Activated CD8-positive, alpha-beta T cell treated with anti-CD3 and anti-CD28 coated beads for 36 hours (primary cell): ENCODE measurements around the gene MGAT4B. TPM values are rescaled to one million over a fixed set of nuclear protein-coding genes. Genes with fewer than 3 reads are reported as not detected.

Source experiments
- ATAC-seq: fragments of 200-7000 bp; cut with Tn5 transposase; one replicate; pipeline ENCODE4 v1.10.0; 2021; ENCODE audit warnings: mild to moderate bottlenecking, moderate library complexity
- CTCF ChIA-PET: fragments of 350-600 bp; sonication (Branson Sonifier 250); formaldehyde crosslinking; loops from one replicate; lab custom pipeline; 2021; ENCODE audit warnings: antibody characterized with exemption; lab: Charles Lee
- POLR2A ChIA-PET: fragments of 350-600 bp; sonication (Branson Sonifier 250); formaldehyde crosslinking; loops from one replicate; lab custom pipeline; 2021; ENCODE audit warnings: antibody characterized with exemption; lab: Charles Lee
- DNase-seq: peaks from one replicate; pipeline ENCODE4 v3.0.0-alpha.2; 2020
- H3K27ac Mint-ChIP-seq: one replicate; pipeline ENCODE4 v1.8.0; 2021; ENCODE audit warnings: mild to moderate bottlenecking, mixed read lengths
- H3K27me3 Mint-ChIP-seq: one replicate; pipeline ENCODE4 v1.8.0; 2021; ENCODE audit warnings: mixed read lengths
- H3K36me3 Mint-ChIP-seq: one replicate; pipeline ENCODE4 v1.8.0; 2021; ENCODE audit warnings: low read depth, mixed read lengths
- H3K4me1 Mint-ChIP-seq: one replicate; pipeline ENCODE4 v1.8.0; 2021; ENCODE audit warnings: low read depth, mixed read lengths
- H3K4me3 Mint-ChIP-seq: one replicate; pipeline ENCODE4 v1.8.0; 2021; ENCODE audit warnings: mild to moderate bottlenecking, moderate library complexity, mixed read lengths
- H3K9me3 Mint-ChIP-seq: one replicate; pipeline ENCODE4 v1.8.0; 2021; ENCODE audit warnings: mixed read lengths
- CTCF ChIP-seq: fragments of 200-600 bp; IDR thresholded peaks from one replicate; pipeline ENCODE4 v1.8.0; 2022; ENCODE audit warnings: antibody characterized with exemption, mild to moderate bottlenecking
- intact Hi-C: fragments of 100-400 bp; cut with micrococcal nuclease; formaldehyde crosslinking; loops from one replicate; pipeline ENCODE4 v1.10.0; 2022
- total RNA-seq, 2 experiments: library from RNA; stranded (reverse); gene quantifications; one replicate each; pipeline ENCODE4 v1.2.3, GENCODE V29; 2021

Gene MGAT4B
- total RNA-seq, 2 experiments from 2014 or later, result 62.8 to 65.9 TPM

- Mint-ChIP-seq H3K27ac (no peak overlapping the region), H3K4me1 (peaks cover 20% of the 10 kb centered on the region), H3K36me3 (peaks cover 48% of the 10 kb centered on the region), H3K4me3 (no peak overlapping the region), H3K27me3 (no peaks in the 10 kb centered on the region), H3K9me3 (no peaks in the 10 kb centered on the region)
- ATAC-seq (no peak), DNase-seq (no peak)
- intact Hi-C loops, result no loop called here
- TF ChIP-seq CTCF, result no peak
- ChIA-PET CTCF (interaction anchor here (0.7 kb wide), 1 partner anchor 15 kb away, joined by 3 read pairs; no protein-coding TSS in a partner anchor), POLR2A (interaction anchor here (0.9 to 1.0 kb wide), 2 partner anchors 10 to 25 kb away, joined by 3 read pairs; partner anchors contain the start of gene LTC4S)
These were observed 37.4 kb downstream of the MGAT4B start for GRCh38 chr5:179769271-179769670.

GRCh38 chr5:179768326-179769085, 38.2 kb downstream of the MGAT4B start:
- Mint-ChIP-seq H3K4me3 (no peak overlapping the region), H3K27ac (no peak overlapping the region), H3K27me3 (no peaks in the 10 kb centered on the region), H3K4me1 (peaks cover 20% of the 10 kb centered on the region), H3K9me3 (no peaks in the 10 kb centered on the region), H3K36me3 (peaks cover 44% of the 10 kb centered on the region)
- DNase-seq (no peak), ATAC-seq (peak; percentile 49)
- no peak for TF ChIP-seq CTCF
- intact Hi-C loops, result no loop called here
- ChIA-PET CTCF (interaction anchor here (1.6 kb wide), 1 partner anchor 137 kb away, joined by 4 read pairs; no protein-coding TSS in a partner anchor), POLR2A (interaction anchor here (0.7 to 1.2 kb wide), 3 partner anchors 26 to 90 kb away, joined by 3 read pairs; partner anchors contain the start of gene LTC4S)

- intact Hi-C loops, result no loop called here
- DNase-seq, result no peak
- no peak overlapping the region for H3K4me3 Mint-ChIP-seq
- H3K9me3 Mint-ChIP-seq, result no peaks in the 10 kb centered on the region
- ChIA-PET POLR2A (interaction anchor here (0.9 to 1.2 kb wide), 2 partner anchors 34 to 55 kb away, joined by 3 read pairs; no protein-coding TSS in a partner anchor), CTCF (interaction anchor here (1.0 to 1.6 kb wide), 3 partner anchors 16 to 138 kb away, joined by 3 to 4 read pairs (median 3); no protein-coding TSS in a partner anchor)
- peaks cover 38% of the 10 kb centered on the region for H3K36me3 Mint-ChIP-seq
- H3K27ac Mint-ChIP-seq, result no peak overlapping the region
- no peak for ATAC-seq
- H3K4me1 Mint-ChIP-seq, result peaks cover 27% of the 10 kb centered on the region
- no peaks in the 10 kb centered on the region for H3K27me3 Mint-ChIP-seq
- TF ChIP-seq CTCF, result no peak
These were observed 39.1 kb downstream of the MGAT4B start for GRCh38 chr5:179767496-179768100.

- intact Hi-C loops, result no loop called here
- TF ChIP-seq CTCF, result no peak
- H3K9me3 Mint-ChIP-seq, result no peaks in the 10 kb centered on the region
- H3K4me3 Mint-ChIP-seq, result no peak overlapping the region
- DNase-seq, result no peak
- peaks cover 38% of the 10 kb centered on the region for H3K36me3 Mint-ChIP-seq
- H3K27ac Mint-ChIP-seq, result no peak overlapping the region
- no peak for ATAC-seq
- H3K27me3 Mint-ChIP-seq, result no peaks in the 10 kb centered on the region
- peaks cover 34% of the 10 kb centered on the region for H3K4me1 Mint-ChIP-seq
- POLR2A ChIA-PET, result interaction anchor here (0.9 kb wide), 1 partner anchor 35 kb away, joined by 3 read pairs; no protein-coding TSS in a partner anchor
- CTCF ChIA-PET, result interaction anchor here (0.6 to 1.6 kb wide), 5 partner anchors 17 to 139 kb away, joined by 3 to 4 read pairs (median 3); no protein-coding TSS in a partner anchor
These were observed 39.8 kb downstream of the MGAT4B start for GRCh38 chr5:179766726-179767455.
